Ramos (cell line): ENCODE results near the gene SPARCL1.

Experiments used
- in situ Hi-C: fragments of 300-500 bp; cut with MboI; formaldehyde crosslinking; loops from one replicate; pipeline ENCODE4 v1.14.3; 2022; ENCODE audit warnings: low sequenced_read_pairs; ENCODE audit not compliant: unreplicated experiment

The SPARCL1 gene

GRCh38 chr4:87541956-87542709 is 13.0 kb upstream of the SPARCL1 start:
- in situ Hi-C loops: no loop called here

- in situ Hi-C loops: no loop called here
Measured at GRCh38 chr4:87541521-87541920, 12.3 kb upstream of the SPARCL1 start.

GRCh38 chr4:87540146-87541058 is 11.2 kb upstream of the SPARCL1 start:
- in situ Hi-C loops: no loop called here

- in situ Hi-C loops: no loop called here
Measured at GRCh38 chr4:87532907-87533306, 3.7 kb upstream of the SPARCL1 start.

GRCh38 chr4:87532109-87532508 is 2.9 kb upstream of the SPARCL1 start:
- in situ Hi-C loops: no loop called here

GRCh38 chr4:87531621-87532020 is 2.4 kb upstream of the SPARCL1 start:
- in situ Hi-C loops: no loop called here

GRCh38 chr4:87530868-87531267 is 1.7 kb upstream of the SPARCL1 start:
- in situ Hi-C loops: no loop called here

GRCh38 chr4:87530229-87530628 is 1.1 kb upstream of the SPARCL1 start:
- in situ Hi-C loops: no loop called here

GRCh38 chr4:87527431-87528220 is 1.6 kb downstream of the SPARCL1 start:
- in situ Hi-C loops: no loop called here

- in situ Hi-C loops: no loop called here
Measured at GRCh38 chr4:87525636-87526295, 3.4 kb downstream of the SPARCL1 start.

GRCh38 chr4:87524456-87524855 is 4.7 kb downstream of the SPARCL1 start:
- in situ Hi-C loops: no loop called here

- in situ Hi-C loops: no loop called here
Measured at GRCh38 chr4:87523307-87523706, 5.9 kb downstream of the SPARCL1 start.

GRCh38 chr4:87521757-87522374 is 7.3 kb downstream of the SPARCL1 start:
- in situ Hi-C loops: no loop called here

GRCh38 chr4:87521319-87521718 is 7.9 kb downstream of the SPARCL1 start:
- in situ Hi-C loops: no loop called here

GRCh38 chr4:87517621-87518020 is 11.6 kb downstream of the SPARCL1 start:
- in situ Hi-C loops: no loop called here

- in situ Hi-C loops: no loop called here
Measured at GRCh38 chr4:87516683-87517082, 12.5 kb downstream of the SPARCL1 start.

GRCh38 chr4:87512400-87512799 is 16.8 kb downstream of the SPARCL1 start:
- in situ Hi-C loops: no loop called here

- in situ Hi-C loops: no loop called here
Measured at GRCh38 chr4:87511500-87511899, 17.7 kb downstream of the SPARCL1 start.

GRCh38 chr4:87510747-87511146 is 18.4 kb downstream of the SPARCL1 start:
- in situ Hi-C loops: no loop called here
